MCF 10A (cell line): Measurements from ENCODE around the gene CEBPA. TPM values are rescaled to one million over a fixed set of nuclear protein-coding genes. Genes with fewer than 3 reads are reported as not detected.

Source experiments
- BruUV-seq: library from RNA; stranded (reverse); fragments of 400-500 nt; replicated peaks from 2 replicates; lab custom pipeline; 2021; lab: Mats Ljungman, UMichigan
- CTCF ChIA-PET: fragments of 300-600 bp; sonication (Branson Sonifier 250); formaldehyde crosslinking; extraction: SDS; loops from one replicate; lab custom pipeline; 2021; ENCODE audit warnings: antibody characterized with exemption, inconsistent platforms; lab: Yijun Ruan, JAX
- POLR2A ChIA-PET: fragments of 300-600, 350-650 bp; sonication (Branson Sonifier 250); formaldehyde crosslinking; extraction: SDS; loops from one replicate; lab custom pipeline; 2020; ENCODE audit warnings: antibody characterized with exemption, inconsistent platforms; lab: Yijun Ruan, JAX
- DNase-seq: peaks from one replicate; pipeline ENCODE4 v3.0.0-alpha.2; 2018; ENCODE audit not compliant: unreplicated experiment
- H3K27ac Mint-ChIP-seq: one replicate; pipeline ENCODE4 v1.8.0; 2022; ENCODE audit warnings: mild to moderate bottlenecking, low read depth, mixed read lengths; ENCODE audit not compliant: unreplicated experiment
- H3K27me3 Mint-ChIP-seq: one replicate; pipeline ENCODE4 v1.8.0; 2022; ENCODE audit warnings: mixed read lengths; ENCODE audit not compliant: insufficient read depth, unreplicated experiment
- H3K36me3 Mint-ChIP-seq: one replicate; pipeline ENCODE4 v1.8.0; 2022; ENCODE audit warnings: mild to moderate bottlenecking, moderate library complexity, mixed read lengths; ENCODE audit not compliant: insufficient read depth, unreplicated experiment
- H3K4me1 Mint-ChIP-seq: one replicate; pipeline ENCODE4 v1.8.0; 2022; ENCODE audit warnings: mixed read lengths; ENCODE audit not compliant: insufficient read depth, unreplicated experiment
- H3K4me3 Mint-ChIP-seq: one replicate; pipeline ENCODE4 v1.8.0; 2022; ENCODE audit warnings: mild to moderate bottlenecking, moderate library complexity, mixed read lengths; ENCODE audit not compliant: unreplicated experiment
- H3K9me3 Mint-ChIP-seq: one replicate; pipeline ENCODE4 v1.8.0; 2022; ENCODE audit warnings: mixed read lengths; ENCODE audit not compliant: unreplicated experiment
- intact Hi-C: fragments of 100-400 bp; cut with micrococcal nuclease; formaldehyde crosslinking; loops from 2 replicates; pipeline ENCODE4 v1.14.1; 2022
- total RNA-seq: library from RNA; stranded (reverse); gene quantifications from 2 replicates; pipeline ENCODE4 v1.2.3, GENCODE V29; 2022
- TF ChIP-seq, protein P1 (sequence below): fragments of 200-600 bp; IDR thresholded peaks from one replicate; pipeline ENCODE4 v1.8.0; 2022; ENCODE audit warnings: antibody characterized with exemption, mild to moderate bottlenecking; ENCODE audit not compliant: unreplicated experiment

Gene CEBPA
- total RNA-seq, 1 experiment from 2014 or later, result 4.7 TPM

DNA sequence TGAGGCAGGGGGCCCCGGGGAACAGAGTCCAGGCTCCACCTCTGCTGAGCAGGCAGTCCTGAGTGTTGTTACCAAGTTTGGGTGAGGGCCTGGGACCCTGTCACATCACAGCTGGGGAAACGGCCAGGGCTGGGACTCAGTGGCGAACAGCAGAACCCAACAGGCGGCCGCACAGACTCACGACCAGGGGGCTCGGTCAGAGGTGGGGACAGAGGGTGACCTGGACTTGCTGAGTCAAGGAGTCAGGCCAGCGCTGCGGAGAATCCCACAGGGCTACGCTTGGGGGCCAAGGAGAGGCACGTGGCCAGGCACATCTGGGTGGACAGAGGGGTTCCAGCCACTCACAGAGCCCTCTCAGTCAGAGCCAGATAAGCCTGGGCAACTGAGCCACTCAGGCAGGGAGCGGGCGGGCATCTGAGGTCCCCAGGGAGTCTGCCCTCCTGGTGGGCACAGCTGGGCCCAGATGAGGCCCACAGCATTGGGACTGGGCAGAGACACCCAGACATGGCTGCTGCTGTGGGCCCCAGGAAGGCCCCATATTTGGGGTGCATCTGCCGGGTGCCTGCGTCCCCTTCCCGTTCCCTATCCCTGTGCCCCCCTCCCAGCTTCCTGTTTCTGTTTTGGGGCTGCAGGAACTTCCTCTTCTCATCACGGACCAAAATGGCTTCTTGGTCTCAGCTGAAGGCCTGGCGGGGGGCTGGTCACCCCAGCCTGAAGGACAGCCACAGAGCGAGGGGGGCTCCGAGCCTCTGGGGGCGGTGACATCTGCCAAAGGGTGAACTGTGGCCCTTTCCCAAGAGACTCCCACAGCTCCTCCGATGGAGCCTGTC, 34.0 kb downstream of the CEBPA start:
- no peaks in the 10 kb centered on the region for H3K9me3 Mint-ChIP-seq
- ChIA-PET CTCF (interaction anchor here (0.7 to 2.4 kb wide), 4 partner anchors 12 to 516 kb away, joined by 3 to 9 read pairs (median 6); no protein-coding TSS in a partner anchor), POLR2A (no interaction called here)
- TF ChIP-seq, protein P1, sequence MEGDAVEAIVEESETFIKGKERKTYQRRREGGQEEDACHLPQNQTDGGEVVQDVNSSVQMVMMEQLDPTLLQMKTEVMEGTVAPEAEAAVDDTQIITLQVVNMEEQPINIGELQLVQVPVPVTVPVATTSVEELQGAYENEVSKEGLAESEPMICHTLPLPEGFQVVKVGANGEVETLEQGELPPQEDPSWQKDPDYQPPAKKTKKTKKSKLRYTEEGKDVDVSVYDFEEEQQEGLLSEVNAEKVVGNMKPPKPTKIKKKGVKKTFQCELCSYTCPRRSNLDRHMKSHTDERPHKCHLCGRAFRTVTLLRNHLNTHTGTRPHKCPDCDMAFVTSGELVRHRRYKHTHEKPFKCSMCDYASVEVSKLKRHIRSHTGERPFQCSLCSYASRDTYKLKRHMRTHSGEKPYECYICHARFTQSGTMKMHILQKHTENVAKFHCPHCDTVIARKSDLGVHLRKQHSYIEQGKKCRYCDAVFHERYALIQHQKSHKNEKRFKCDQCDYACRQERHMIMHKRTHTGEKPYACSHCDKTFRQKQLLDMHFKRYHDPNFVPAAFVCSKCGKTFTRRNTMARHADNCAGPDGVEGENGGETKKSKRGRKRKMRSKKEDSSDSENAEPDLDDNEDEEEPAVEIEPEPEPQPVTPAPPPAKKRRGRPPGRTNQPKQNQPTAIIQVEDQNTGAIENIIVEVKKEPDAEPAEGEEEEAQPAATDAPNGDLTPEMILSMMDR, result no peak
- no peak overlapping the region for H3K27ac Mint-ChIP-seq
- no peaks in the 10 kb centered on the region for H3K4me1 Mint-ChIP-seq
- intact Hi-C loops, result no loop called here
- DNase-seq, result no peak
- H3K27me3 Mint-ChIP-seq, result no peaks in the 10 kb centered on the region
- no peak overlapping the region for H3K4me3 Mint-ChIP-seq
- no TSS peak for BruUV-seq
- no peaks in the 10 kb centered on the region for H3K36me3 Mint-ChIP-seq

GRCh38 chr19:33267706-33268105, 34.6 kb downstream of the CEBPA start:
- TF ChIP-seq, protein P1, result no peak
- H3K4me3 Mint-ChIP-seq, result no peak overlapping the region
- H3K4me1 Mint-ChIP-seq, result no peaks in the 10 kb centered on the region
- no peak overlapping the region for H3K27ac Mint-ChIP-seq
- H3K27me3 Mint-ChIP-seq, result no peaks in the 10 kb centered on the region
- intact Hi-C loops, result no loop called here
- H3K36me3 Mint-ChIP-seq, result no peaks in the 10 kb centered on the region
- BruUV-seq, result no TSS peak
- ChIA-PET CTCF (interaction anchor here (2.4 kb wide), 1 partner anchor 139 kb away, joined by 6 read pairs; no protein-coding TSS in a partner anchor), POLR2A (no interaction called here)
- DNase-seq, result no peak
- H3K9me3 Mint-ChIP-seq, result no peaks in the 10 kb centered on the region

DNA sequence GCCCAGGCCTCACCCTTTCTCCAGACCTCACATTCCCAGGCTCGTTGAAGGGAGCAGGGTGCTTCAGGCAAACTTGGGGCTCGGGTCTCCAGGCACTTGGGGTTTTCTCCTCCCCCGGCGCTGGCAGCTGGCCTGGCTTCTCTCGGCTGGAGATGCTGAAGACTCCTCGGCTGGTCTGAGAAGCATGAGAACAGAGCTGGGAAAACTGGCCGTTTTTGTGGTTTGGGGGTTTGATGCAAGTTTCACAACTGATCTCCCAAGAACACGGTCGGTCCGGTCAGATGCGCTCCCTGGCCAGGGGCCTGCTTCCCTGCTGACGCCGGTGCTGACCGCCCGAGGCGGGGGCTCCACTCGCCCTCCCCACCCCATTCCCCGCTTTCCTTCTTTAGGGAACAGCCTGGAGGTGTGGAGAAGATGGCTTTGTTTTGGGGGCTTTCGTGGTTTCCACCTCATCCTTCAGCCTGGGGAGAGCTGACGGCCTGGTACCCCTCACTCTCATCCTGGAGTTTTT, 35.3 kb downstream of the CEBPA start:
- no peaks in the 10 kb centered on the region for H3K9me3 Mint-ChIP-seq
- no peak for DNase-seq
- TF ChIP-seq, protein P1, result no peak
- ChIA-PET CTCF (interaction anchor here (0.7 to 2.4 kb wide), 2 partner anchors 26 to 140 kb away, joined by 4 to 6 read pairs; no protein-coding TSS in a partner anchor), POLR2A (no interaction called here)
- no TSS peak for BruUV-seq
- no peak overlapping the region for H3K27ac Mint-ChIP-seq
- H3K27me3 Mint-ChIP-seq, result no peaks in the 10 kb centered on the region
- H3K36me3 Mint-ChIP-seq, result no peaks in the 10 kb centered on the region
- no peaks in the 10 kb centered on the region for H3K4me1 Mint-ChIP-seq
- H3K4me3 Mint-ChIP-seq, result no peak overlapping the region
- intact Hi-C loops, result no loop called here

- CTCF ChIA-PET, result interaction anchor here (0.6 to 1.4 kb wide), 2 partner anchors 38 to 427 kb away, joined by 3 read pairs; no protein-coding TSS in a partner anchor
- no TSS peak for BruUV-seq
- POLR2A ChIA-PET, result interaction anchor here (0.7 to 1.9 kb wide), 2 partner anchors 10 to 213 kb away, joined by 3 to 5 read pairs; no protein-coding TSS in a partner anchor
- Mint-ChIP-seq H3K9me3 (no peaks in the 10 kb centered on the region), H3K27ac (no peak overlapping the region), H3K4me1 (no peaks in the 10 kb centered on the region), H3K36me3 (no peaks in the 10 kb centered on the region), H3K4me3 (no peak overlapping the region), H3K27me3 (no peaks in the 10 kb centered on the region)
- no peak for DNase-seq
- TF ChIP-seq, protein P1, result no peak
- intact Hi-C loops, result no loop called here
Measured at GRCh38 chr19:33264881-33265445, 37.4 kb downstream of the CEBPA start.
